Muscle of back (tissue), 11 donors: ENCODE measurements around the gene LEF1. TPM values are rescaled to one million over a fixed set of nuclear protein-coding genes. Genes with fewer than 3 reads are reported as not detected.

Source experiments
- DNase-seq, 3 donors: peaks; one replicate each; pipeline versions ENCODE4 v3.0.0 to v3.0.0-alpha.2; 2013
- polyA plus RNA-seq, 10 donors: library from polyadenylated mRNA; unstranded; fragments of 120-200 nt; gene quantifications; one replicate each; pipeline ENCODE4 v1.2.1, GENCODE V29; 2013; ENCODE audit not compliant: insufficient read length in 10 of 10

The LEF1 gene
- polyA plus RNA-seq, 10 donors, result 3.7 to 68.0 (median 7.0) TPM

GRCh38 chr4:107999932-108000539 is 168.7 kb downstream of the LEF1 start:
- DNase-seq, result no peak

GRCh38 chr4:107997794-107998193 is 170.9 kb downstream of the LEF1 start:
- no peak for DNase-seq

Other genes starting within 250 kb of the LEF1 start
- gene CYP2U1, start 237.4 kb downstream of the LEF1 start, polyA plus RNA-seq, result 1 to 10 TPM; 4.4 to 6.2 (median 5.4) TPM
- gene HADH, start 179.0 kb downstream of the LEF1 start, polyA plus RNA-seq, result 100 to 1,000 TPM in 4 of 10 donors, 10 to 100 TPM in 6; 83.5 to 121 (median 88.0) TPM